Measurements from ENCODE around the gene PEBP1. TPM values are rescaled to one million over a fixed set of nuclear protein-coding genes. Genes with fewer than 3 reads are reported as not detected.
A peak's percentile ranks its signal among the peaks of the same experiment; 100 is the strongest.

The PEBP1 gene
- total RNA-seq, 2 donors from 2014 or later, result 136 to 334 TPM

DNA sequence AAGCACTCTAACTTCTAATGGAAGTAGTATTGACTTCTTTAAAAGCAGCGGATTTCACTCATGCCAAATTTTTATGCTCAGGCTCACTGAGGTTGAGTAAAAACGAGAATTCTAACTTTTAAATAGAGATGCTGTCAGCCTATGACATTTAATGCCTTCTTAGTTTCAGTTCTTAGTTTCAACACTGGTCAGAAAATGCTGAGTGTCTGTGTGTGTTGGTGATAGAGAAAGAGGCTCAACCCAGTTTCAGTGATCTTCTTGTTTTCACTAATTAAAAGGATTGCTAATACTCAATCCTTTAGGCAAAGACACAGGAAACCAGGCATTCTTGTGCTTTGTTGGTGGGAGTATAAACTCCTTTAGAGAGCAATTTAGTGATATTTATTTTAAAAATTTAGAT lies 31.0 kb downstream of the PEBP1 start:
- intact Hi-C loops (cut with DNase I), result no loop called here
- H3K9me3 ChIP-seq, result no peaks in the 10 kb centered on the region
- no peak overlapping the region for H3K27ac ChIP-seq
- no peak overlapping the region for H3K4me3 ChIP-seq
- DNase-seq (no peak), ATAC-seq (no peak)
- WGBS, 2 donors, result 82 to 83% methylated on average over 2 of the region's 2 CpGs
- TF ChIP-seq POLR2A (IDR thresholded peaks at IDR 0.05), result no peak
- no peak for TF ChIP-seq CTCF (IDR thresholded peaks at IDR 0.05)
- H3K27me3 ChIP-seq, result no peaks in the 10 kb centered on the region
- peaks cover 0 to 6% of the 10 kb centered on the region in 2 donors for H3K36me3 ChIP-seq (replicated peaks in 1 of 2; ENCODE audit: insufficient read depth in 1 of 2, low read depth in 2 of 2)
- H3K4me1 ChIP-seq, result no peaks in the 10 kb centered on the region

DNA sequence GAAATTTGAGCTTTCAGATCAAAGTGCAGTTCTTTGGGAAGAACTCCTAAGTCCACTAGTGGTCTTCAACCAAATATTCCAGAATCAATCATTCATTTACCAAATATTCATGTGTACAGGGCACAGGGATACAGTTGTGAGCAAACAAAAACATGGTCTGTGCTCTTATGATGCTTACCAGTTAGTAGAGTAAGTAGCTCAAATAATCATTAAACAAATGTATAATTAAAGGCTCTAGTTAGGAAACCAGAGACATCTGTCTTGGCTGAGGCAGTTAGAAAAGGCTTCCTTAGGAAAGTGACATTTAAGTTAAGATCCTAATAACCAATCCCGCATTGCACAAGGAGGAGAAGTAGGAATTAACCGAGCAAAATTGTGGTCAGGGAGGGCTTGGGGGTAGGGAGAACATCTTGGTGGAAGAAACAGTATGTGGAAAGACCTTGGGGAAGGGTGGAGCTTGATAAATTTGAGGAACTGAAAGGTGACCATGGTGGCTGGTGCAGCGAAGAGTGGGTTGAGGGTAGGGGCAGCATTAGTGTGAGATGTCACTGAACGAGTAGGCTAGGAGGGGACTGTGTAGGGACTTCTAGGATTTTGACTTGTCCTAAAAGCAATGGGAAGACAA lies 40.0 kb downstream of the PEBP1 start:
- peak in 1 of 4 donors; percentile 27 for DNase-seq
- no peak for TF ChIP-seq POLR2A (IDR thresholded peaks at IDR 0.05)
- no peak for TF ChIP-seq CTCF (IDR thresholded peaks at IDR 0.05)
- no peak for ATAC-seq
- Histone ChIP-seq H3K4me1 (no peaks in the 10 kb centered on the region), H3K27ac (no peak overlapping the region), H3K9me3 (no peaks in the 10 kb centered on the region), H3K4me3 (no peak overlapping the region), H3K36me3 (replicated peaks in 1 of 2; ENCODE audit: insufficient read depth in 1 of 2, low read depth in 2 of 2) (peaks cover 0 to 15% of the 10 kb centered on the region in 2 donors), H3K27me3 (no peaks in the 10 kb centered on the region)
- intact Hi-C loops (cut with DNase I), result loop anchor here (10.0 kb wide), 1 partner anchor 199 kb away; the partner anchor contains the start of genes SUDS3 and TAOK3
- WGBS, 2 donors, result 75 to 83% methylated on average over 4 of the region's 4 CpGs

DNA sequence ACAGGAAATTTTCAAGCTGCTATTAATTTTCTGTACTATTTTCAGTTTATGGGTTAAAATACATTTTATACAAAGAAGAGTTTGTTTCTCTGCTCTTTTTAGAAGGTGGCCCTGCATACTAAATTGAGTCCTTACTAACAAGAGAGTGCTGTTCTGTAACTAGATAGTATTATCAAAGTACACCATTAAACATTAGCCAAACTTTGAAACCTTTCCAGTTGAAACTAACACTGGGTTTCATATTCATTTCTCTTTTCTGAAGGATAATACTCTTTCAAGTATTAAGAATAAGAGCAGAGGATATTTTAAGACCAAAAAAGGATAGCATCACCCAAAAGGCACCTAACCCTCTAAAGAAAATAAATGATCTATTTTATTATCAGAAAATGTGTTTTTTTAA lies 47.2 kb downstream of the PEBP1 start:
- no peak for TF ChIP-seq POLR2A (IDR thresholded peaks at IDR 0.05)
- no peak for TF ChIP-seq CTCF (IDR thresholded peaks at IDR 0.05)
- H3K4me1 ChIP-seq, result peaks cover 50% of the 10 kb centered on the region
- peaks cover 0 to 2% of the 10 kb centered on the region in 2 donors for H3K36me3 ChIP-seq (replicated peaks in 1 of 2; ENCODE audit: insufficient read depth in 1 of 2, low read depth in 2 of 2)
- peak overlapping the region; percentile 1 to 78 (median 60) for H3K27ac ChIP-seq
- H3K27me3 ChIP-seq, result no peaks in the 10 kb centered on the region
- H3K4me3 ChIP-seq, result no peak overlapping the region
- ATAC-seq (peak; percentile 59), DNase-seq (no peak)
- intact Hi-C loops (cut with DNase I), result no loop called here
- no peaks in the 10 kb centered on the region for H3K9me3 ChIP-seq

DNA sequence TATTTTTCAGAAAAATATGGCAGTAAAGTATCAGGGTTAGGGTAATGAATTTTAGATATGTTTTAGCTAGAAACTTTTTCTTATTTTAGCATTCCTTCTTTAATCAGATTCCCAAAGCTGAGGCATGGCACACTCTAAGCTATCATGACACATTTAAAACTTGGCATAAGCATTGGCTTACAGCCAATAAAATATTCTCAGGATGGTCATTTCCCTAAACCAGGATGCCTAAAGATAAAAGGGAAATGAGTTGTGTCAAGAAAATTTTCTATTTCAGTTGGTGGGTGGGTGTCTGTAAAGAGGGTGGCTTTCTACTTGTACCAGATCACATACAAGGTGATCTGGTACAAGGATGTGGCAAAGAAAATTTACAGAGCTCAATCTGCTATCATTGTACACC lies 47.8 kb downstream of the PEBP1 start:
- DNase-seq (no peak), ATAC-seq (no peak)
- Histone ChIP-seq H3K36me3 (replicated peaks in 1 of 2; ENCODE audit: insufficient read depth in 1 of 2, low read depth in 2 of 2) (peaks cover 0 to 2% of the 10 kb centered on the region in 2 donors), H3K4me3 (no peak overlapping the region), H3K27ac (peak overlapping the region; percentile 16 to 78 (median 60)), H3K9me3 (no peaks in the 10 kb centered on the region), H3K27me3 (no peaks in the 10 kb centered on the region), H3K4me1 (peaks cover 50% of the 10 kb centered on the region)
- TF ChIP-seq POLR2A (IDR thresholded peaks at IDR 0.05) (no peak), CTCF (IDR thresholded peaks at IDR 0.05) (no peak)
- intact Hi-C loops (cut with DNase I), result no loop called here

Measured in body of pancreas (tissue), 4 donors.